HepG2 (cell line): ENCODE measurements around the gene SZRD1. TPM values are rescaled to one million over a fixed set of nuclear protein-coding genes. Genes with fewer than 3 reads are reported as not detected.

ENCODE experiments used
- BCL6 ChIP-seq: IDR thresholded peaks from 2 replicates; pipeline ENCODE4 v1.6.1; 2016; ENCODE audit warnings: missing genetic modification reagents, missing compliant biosample characterization
- ETV5 ChIP-seq: IDR thresholded peaks from 2 replicates; pipeline ENCODE4 v1.6.1; 2018; ENCODE audit warnings: missing biosample characterization, missing genetic modification reagents, inconsistent platforms, borderline replicate concordance
- KLF16 ChIP-seq, 2 experiments: sonication (generic) in 1 of 2; formaldehyde crosslinking in 1 of 2; IDR thresholded peaks; 2 replicates each; pipeline versions ENCODE4 v1.6.1 to v1.8.0; 2016 to 2023; ENCODE audit warnings: missing genetic modification reagents in 2 of 2, missing compliant biosample characterization in 1 of 2
- MIER2 ChIP-seq: IDR thresholded peaks from 2 replicates; pipeline ENCODE4 v1.6.1; 2016; ENCODE audit warnings: missing biosample characterization, missing genetic modification reagents
- MTA3 ChIP-seq: sonication (generic); formaldehyde crosslinking; IDR thresholded peaks from 2 replicates; pipeline ENCODE4 v1.4.0; 2020; ENCODE audit warnings: missing genetic modification reagents
- STAT5B ChIP-seq: sonication (generic); formaldehyde crosslinking; IDR thresholded peaks from 2 replicates; pipeline ENCODE4 v1.4.0; 2020; ENCODE audit warnings: missing genetic modification reagents
- ZFP37 ChIP-seq: sonication (generic); formaldehyde crosslinking; IDR thresholded peaks from 2 replicates; pipeline ENCODE4 v1.4.0; 2020; ENCODE audit warnings: missing genetic modification reagents, borderline replicate concordance
- ZKSCAN1 ChIP-seq: fragments of 150-350 bp; IDR thresholded peaks from 2 replicates; pipeline ENCODE4 v1.6.1; 2014; ENCODE audit warnings: low read length
- ZNF17 ChIP-seq: sonication (generic); formaldehyde crosslinking; IDR thresholded peaks from 2 replicates; pipeline ENCODE4 v1.5.0; 2020; ENCODE audit warnings: mild to moderate bottlenecking, missing genetic modification reagents
- ZNF720 ChIP-seq: sonication (generic); formaldehyde crosslinking; IDR thresholded peaks from 2 replicates; pipeline ENCODE4 v1.4.0; 2020; ENCODE audit warnings: missing genetic modification reagents
- polyA plus RNA-seq, 8 experiments: library from polyadenylated mRNA; depleted of rRNA in 3 of 8; stranded (reverse) in 7 of 8; unstranded in 1 of 8; fragments of >200 nt; fragmentation: Illumina TruSeq in 4 of 8; extraction: Trizol in 4 of 8; gene quantifications; 2 replicates each; pipeline versions ENCODE4 v1.2.1 to v1.2.3, GENCODE V29; 2011 to 2016; ENCODE audit warnings: low read depth in 4 of 8, missing spikeins in 1 of 8, mixed read lengths in 1 of 8; ENCODE audit not compliant: insufficient read depth in 1 of 8
- total RNA-seq, 5 experiments: library from RNA; depleted of rRNA; stranded (reverse); fragments of >200 nt; fragmentation: Illumina TruSeq; extraction: Trizol; gene quantifications; 2 replicates each; pipeline ENCODE4 v1.2.3, GENCODE V29; 2016; ENCODE audit warnings: low read depth in 1 of 5
- TF ChIP-seq, protein P1 (sequence below): sonication (generic); formaldehyde crosslinking; IDR thresholded peaks from 2 replicates; pipeline ENCODE4 v1.4.0; 2020; ENCODE audit warnings: missing genetic modification reagents
- TF ChIP-seq, protein P2 (sequence below): sonication (generic); formaldehyde crosslinking; IDR thresholded peaks from 2 replicates; pipeline ENCODE4 v1.4.0; 2020; ENCODE audit warnings: missing genetic modification reagents, borderline replicate concordance
- TF ChIP-seq, protein P3 (sequence below), 2 experiments: IDR thresholded peaks; 2 replicates each; pipeline ENCODE4 v1.6.1; 2011 to 2012; ENCODE audit warnings: low read length in 2 of 2, borderline replicate concordance in 1 of 2, low read depth in 1 of 2, mild to moderate bottlenecking in 1 of 2, moderate library complexity in 1 of 2
- TF ChIP-seq, protein P4 (sequence below): IDR thresholded peaks from 2 replicates; pipeline ENCODE4 v1.6.1; 2012; ENCODE audit warnings: inconsistent platforms

SZRD1 gene
- total and polyA plus RNA-seq, 2 of the 13 experiments (the other 11 are each of a cell fraction or from before 2014, with no cell fraction given) = 28.5 to 41.4 TPM

DNA sequence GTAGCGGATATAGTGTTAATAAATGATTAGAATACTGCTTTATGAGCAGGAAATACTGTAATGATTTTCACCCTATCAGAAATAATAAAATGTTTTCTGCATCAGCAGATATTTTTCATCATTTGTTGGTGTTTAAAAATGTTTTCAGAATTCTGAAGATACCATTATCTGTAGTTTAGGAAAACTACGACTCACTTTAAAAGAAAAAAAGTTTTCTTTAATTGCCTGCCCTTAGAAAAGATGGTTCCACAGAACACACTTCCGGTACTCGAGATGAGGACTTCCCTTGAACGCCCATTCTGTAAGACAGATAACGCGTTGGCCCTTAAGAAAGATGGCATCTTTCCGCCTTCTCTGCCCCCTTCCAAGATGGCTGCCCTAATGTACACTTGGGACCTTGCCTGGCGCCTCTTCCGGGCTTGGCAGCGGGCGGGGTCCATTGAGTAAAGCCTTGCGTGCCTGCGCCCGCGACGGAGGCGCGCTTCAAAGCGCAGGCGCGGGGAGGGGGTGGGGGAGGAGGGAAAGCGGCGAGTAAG lies at the start of gene SZRD1 (continued):
- TF ChIP-seq, protein P1, sequence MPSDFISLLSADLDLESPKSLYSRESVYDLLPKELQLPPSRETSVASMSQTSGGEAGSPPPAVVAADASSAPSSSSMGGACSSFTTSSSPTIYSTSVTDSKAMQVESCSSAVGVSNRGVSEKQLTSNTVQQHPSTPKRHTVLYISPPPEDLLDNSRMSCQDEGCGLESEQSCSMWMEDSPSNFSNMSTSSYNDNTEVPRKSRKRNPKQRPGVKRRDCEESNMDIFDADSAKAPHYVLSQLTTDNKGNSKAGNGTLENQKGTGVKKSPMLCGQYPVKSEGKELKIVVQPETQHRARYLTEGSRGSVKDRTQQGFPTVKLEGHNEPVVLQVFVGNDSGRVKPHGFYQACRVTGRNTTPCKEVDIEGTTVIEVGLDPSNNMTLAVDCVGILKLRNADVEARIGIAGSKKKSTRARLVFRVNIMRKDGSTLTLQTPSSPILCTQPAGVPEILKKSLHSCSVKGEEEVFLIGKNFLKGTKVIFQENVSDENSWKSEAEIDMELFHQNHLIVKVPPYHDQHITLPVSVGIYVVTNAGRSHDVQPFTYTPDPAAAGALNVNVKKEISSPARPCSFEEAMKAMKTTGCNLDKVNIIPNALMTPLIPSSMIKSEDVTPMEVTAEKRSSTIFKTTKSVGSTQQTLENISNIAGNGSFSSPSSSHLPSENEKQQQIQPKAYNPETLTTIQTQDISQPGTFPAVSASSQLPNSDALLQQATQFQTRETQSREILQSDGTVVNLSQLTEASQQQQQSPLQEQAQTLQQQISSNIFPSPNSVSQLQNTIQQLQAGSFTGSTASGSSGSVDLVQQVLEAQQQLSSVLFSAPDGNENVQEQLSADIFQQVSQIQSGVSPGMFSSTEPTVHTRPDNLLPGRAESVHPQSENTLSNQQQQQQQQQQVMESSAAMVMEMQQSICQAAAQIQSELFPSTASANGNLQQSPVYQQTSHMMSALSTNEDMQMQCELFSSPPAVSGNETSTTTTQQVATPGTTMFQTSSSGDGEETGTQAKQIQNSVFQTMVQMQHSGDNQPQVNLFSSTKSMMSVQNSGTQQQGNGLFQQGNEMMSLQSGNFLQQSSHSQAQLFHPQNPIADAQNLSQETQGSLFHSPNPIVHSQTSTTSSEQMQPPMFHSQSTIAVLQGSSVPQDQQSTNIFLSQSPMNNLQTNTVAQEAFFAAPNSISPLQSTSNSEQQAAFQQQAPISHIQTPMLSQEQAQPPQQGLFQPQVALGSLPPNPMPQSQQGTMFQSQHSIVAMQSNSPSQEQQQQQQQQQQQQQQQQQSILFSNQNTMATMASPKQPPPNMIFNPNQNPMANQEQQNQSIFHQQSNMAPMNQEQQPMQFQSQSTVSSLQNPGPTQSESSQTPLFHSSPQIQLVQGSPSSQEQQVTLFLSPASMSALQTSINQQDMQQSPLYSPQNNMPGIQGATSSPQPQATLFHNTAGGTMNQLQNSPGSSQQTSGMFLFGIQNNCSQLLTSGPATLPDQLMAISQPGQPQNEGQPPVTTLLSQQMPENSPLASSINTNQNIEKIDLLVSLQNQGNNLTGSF (CRISPR knock-in tag) = no peak
- TF ChIP-seq KLF16 (CRISPR knock-in tag; IDR thresholded peaks at IDR 0.05) = no peak
- TF ChIP-seq, protein P2, sequence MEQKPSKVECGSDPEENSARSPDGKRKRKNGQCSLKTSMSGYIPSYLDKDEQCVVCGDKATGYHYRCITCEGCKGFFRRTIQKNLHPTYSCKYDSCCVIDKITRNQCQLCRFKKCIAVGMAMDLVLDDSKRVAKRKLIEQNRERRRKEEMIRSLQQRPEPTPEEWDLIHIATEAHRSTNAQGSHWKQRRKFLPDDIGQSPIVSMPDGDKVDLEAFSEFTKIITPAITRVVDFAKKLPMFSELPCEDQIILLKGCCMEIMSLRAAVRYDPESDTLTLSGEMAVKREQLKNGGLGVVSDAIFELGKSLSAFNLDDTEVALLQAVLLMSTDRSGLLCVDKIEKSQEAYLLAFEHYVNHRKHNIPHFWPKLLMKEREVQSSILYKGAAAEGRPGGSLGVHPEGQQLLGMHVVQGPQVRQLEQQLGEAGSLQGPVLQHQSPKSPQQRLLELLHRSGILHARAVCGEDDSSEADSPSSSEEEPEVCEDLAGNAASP (CRISPR knock-in tag) = no peak
- peak; percentile 94 for TF ChIP-seq ETV5 (CRISPR knock-in tag)
- TF ChIP-seq ZNF17 = no peak
- TF ChIP-seq MIER2 (CRISPR knock-in tag) = no peak
- TF ChIP-seq BCL6 (CRISPR knock-in tag) = peak; percentile 38; the same call in 1 of the 2 replicates
- TF ChIP-seq ZFP37 = no peak
- TF ChIP-seq STAT5B (CRISPR knock-in tag) = no peak
- TF ChIP-seq, protein P3, sequence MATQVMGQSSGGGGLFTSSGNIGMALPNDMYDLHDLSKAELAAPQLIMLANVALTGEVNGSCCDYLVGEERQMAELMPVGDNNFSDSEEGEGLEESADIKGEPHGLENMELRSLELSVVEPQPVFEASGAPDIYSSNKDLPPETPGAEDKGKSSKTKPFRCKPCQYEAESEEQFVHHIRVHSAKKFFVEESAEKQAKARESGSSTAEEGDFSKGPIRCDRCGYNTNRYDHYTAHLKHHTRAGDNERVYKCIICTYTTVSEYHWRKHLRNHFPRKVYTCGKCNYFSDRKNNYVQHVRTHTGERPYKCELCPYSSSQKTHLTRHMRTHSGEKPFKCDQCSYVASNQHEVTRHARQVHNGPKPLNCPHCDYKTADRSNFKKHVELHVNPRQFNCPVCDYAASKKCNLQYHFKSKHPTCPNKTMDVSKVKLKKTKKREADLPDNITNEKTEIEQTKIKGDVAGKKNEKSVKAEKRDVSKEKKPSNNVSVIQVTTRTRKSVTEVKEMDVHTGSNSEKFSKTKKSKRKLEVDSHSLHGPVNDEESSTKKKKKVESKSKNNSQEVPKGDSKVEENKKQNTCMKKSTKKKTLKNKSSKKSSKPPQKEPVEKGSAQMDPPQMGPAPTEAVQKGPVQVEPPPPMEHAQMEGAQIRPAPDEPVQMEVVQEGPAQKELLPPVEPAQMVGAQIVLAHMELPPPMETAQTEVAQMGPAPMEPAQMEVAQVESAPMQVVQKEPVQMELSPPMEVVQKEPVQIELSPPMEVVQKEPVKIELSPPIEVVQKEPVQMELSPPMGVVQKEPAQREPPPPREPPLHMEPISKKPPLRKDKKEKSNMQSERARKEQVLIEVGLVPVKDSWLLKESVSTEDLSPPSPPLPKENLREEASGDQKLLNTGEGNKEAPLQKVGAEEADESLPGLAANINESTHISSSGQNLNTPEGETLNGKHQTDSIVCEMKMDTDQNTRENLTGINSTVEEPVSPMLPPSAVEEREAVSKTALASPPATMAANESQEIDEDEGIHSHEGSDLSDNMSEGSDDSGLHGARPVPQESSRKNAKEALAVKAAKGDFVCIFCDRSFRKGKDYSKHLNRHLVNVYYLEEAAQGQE (IDR thresholded peaks at IDR 0.05; ENCODE audit: borderline replicate concordance in 1 of 2, low read depth in 1 of 2, low read length in 2 of 2) = no peak
- TF ChIP-seq MTA3 (CRISPR knock-in tag) = no peak
- TF ChIP-seq, protein P4, sequence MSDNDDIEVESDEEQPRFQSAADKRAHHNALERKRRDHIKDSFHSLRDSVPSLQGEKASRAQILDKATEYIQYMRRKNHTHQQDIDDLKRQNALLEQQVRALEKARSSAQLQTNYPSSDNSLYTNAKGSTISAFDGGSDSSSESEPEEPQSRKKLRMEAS = 0 out of 2 replicates have a peak, but pooled peaks have one; percentile 61
- no peak for TF ChIP-seq ZKSCAN1
- TF ChIP-seq ZNF720 (CRISPR knock-in tag) = no peak
